NCI-H226 (cell line): Measurements from ENCODE around the gene CASKIN2.
"Not testable (repeated sequence)": the region's sequence is repeated elsewhere in the genome, so short reads cannot be mapped to it uniquely, and the experiment has no call there.

Source experiments
- DNase-seq: peaks from one replicate; pipeline ENCODE4 v3.0.0-alpha.2; 2015

The CASKIN2 gene

GRCh38 chr17:75465039-75465438, 50.3 kb downstream of the CASKIN2 start:
- no peak for DNase-seq

GRCh38 chr17:75463603-75464002, 51.7 kb downstream of the CASKIN2 start:
- DNase-seq = no peak

GRCh38 chr17:75460295-75460694, 55.0 kb downstream of the CASKIN2 start:
- no peak for DNase-seq

GRCh38 chr17:75459590-75460267, 55.6 kb downstream of the CASKIN2 start:
- no peak for DNase-seq

- no peak for DNase-seq
Measured at GRCh38 chr17:75459246-75459589, 56.1 kb downstream of the CASKIN2 start.

GRCh38 chr17:75457047-75457654, 58.2 kb downstream of the CASKIN2 start:
- DNase-seq = no peak

GRCh38 chr17:75456417-75457046, 58.8 kb downstream of the CASKIN2 start, which contains the start of gene TMEM94:
TMEM94 (plus strand) TSS chr17:75456635; CDS start chr17:75471906, 15,271 bp downstream.
- peak; percentile 92 for DNase-seq

- no peak for DNase-seq
Measured at GRCh38 chr17:75456039-75456416, 59.3 kb downstream of the CASKIN2 start.

- DNase-seq = not testable (repeated sequence)
Measured at GRCh38 chr17:75454672-75455071, 60.7 kb downstream of the CASKIN2 start.

GRCh38 chr17:75454193-75454592, 61.1 kb downstream of the CASKIN2 start:
- DNase-seq = no peak

GRCh38 chr17:75450270-75450669, 65.1 kb downstream of the CASKIN2 start:
- DNase-seq = no peak
